HepG2 (cell line): ENCODE data around the gene STAT5A. TPM values are rescaled to one million over a fixed set of nuclear protein-coding genes. Genes with fewer than 3 reads are reported as not detected.

Experiments
- ATAC-seq: fragments of 200-7000 bp; cut with Tn5 transposase; 3 replicates; pipeline ENCODE4 v1.9.1; 2020; ENCODE audit warnings: mild to moderate bottlenecking, moderate library complexity
- BruUV-seq: library from RNA; stranded (reverse); fragments of 400-500 nt; replicated peaks from 2 replicates; lab custom pipeline; 2021; lab: Mats Ljungman, UMichigan
- CTCF ChIA-PET: fragments of 300-600 bp; formaldehyde crosslinking; extraction: SDS; loops from one replicate; lab custom pipeline; 2021; ENCODE audit warnings: low total read pairs, inconsistent platforms, low intra/inter-chr PET ratio; lab: Yijun Ruan, JAX
- POLR2A ChIA-PET: fragments of 350-600 bp; sonication (Branson Sonifier 250); formaldehyde crosslinking; loops from one replicate; lab custom pipeline; 2020; ENCODE audit warnings: antibody characterized with exemption, inconsistent platforms; lab: Yijun Ruan, JAX
- DNase-seq: peaks from one replicate; pipeline ENCODE4 v3.0.0-alpha.2; 2015; ENCODE audit warnings: low spot score
- FAIRE-seq: peaks from 3 replicates; lab custom pipeline; 2011; peaks lifted over from hg19 to GRCh38; lab: Jason Lieb, UNC
- H2AFZ ChIP-seq: one replicate; pipeline ENCODE4 v1.6.1; 2011; ENCODE audit warnings: low read length, inconsistent platforms
- H3K27ac ChIP-seq: fragments of 300-600 bp; 3 replicates; pipeline ENCODE4 v1.8.0; 2011; ENCODE audit warnings: mixed run types, mild to moderate bottlenecking, mixed read lengths, low read length, inconsistent platforms; ENCODE audit not compliant: insufficient read depth; ENCODE audit errors: extremely low read length
- H3K27me3 ChIP-seq, 2 experiments: fragments of 200-600 bp in 1 of 2; 2 replicates in 1 of 2; 3 replicates in 1 of 2; pipeline versions ENCODE4 v1.6.0 to v1.8.0; 2011; ENCODE audit warnings: low read length in 2 of 2, mild to moderate bottlenecking in 2 of 2, moderate library complexity in 2 of 2, inconsistent platforms in 1 of 2; ENCODE audit not compliant: insufficient read depth in 2 of 2, control insufficient read depth in 1 of 2
- H3K36me3 ChIP-seq, 2 experiments: fragments of 200-600 bp in 1 of 2; replicated peaks in 1 of 2; 2 replicates in 1 of 2; 3 replicates in 1 of 2; pipeline versions ENCODE4 v1.5.1 to v1.8.0; 2011; ENCODE audit warnings: low read length in 2 of 2, inconsistent platforms in 1 of 2; ENCODE audit not compliant: insufficient read depth in 2 of 2, control insufficient read depth in 1 of 2
- H3K4me1 ChIP-seq: 2 replicates; pipeline ENCODE4 v1.5.1; 2012; ENCODE audit warnings: low read length, inconsistent platforms; ENCODE audit not compliant: insufficient read depth
- H3K4me2 ChIP-seq: 2 replicates; pipeline ENCODE4 v1.6.0; 2011; ENCODE audit warnings: low read depth, low read length, inconsistent platforms
- H3K4me3 ChIP-seq, 3 experiments: fragments of 200-600 bp in 1 of 3; sonication (generic), shearing (Covaris generic) in 1 of 3; replicated peaks in 1 of 3; 2 replicates each; pipeline ENCODE4 v1.5.1; 2011 to 2016; ENCODE audit warnings: low read length in 3 of 3, inconsistent platforms in 2 of 3, low read depth in 2 of 3, mild to moderate bottlenecking in 2 of 3, control low read depth in 1 of 3, mixed read lengths in 1 of 3; ENCODE audit not compliant: insufficient read depth in 1 of 3
- H3K79me2 ChIP-seq: one replicate; pipeline ENCODE4 v1.6.1; 2011; ENCODE audit warnings: low read length, inconsistent platforms; ENCODE audit not compliant: insufficient read depth
- H3K9ac ChIP-seq: 2 replicates; pipeline ENCODE4 v1.6.0; 2011; ENCODE audit warnings: mild to moderate bottlenecking, low read depth, low read length, inconsistent platforms; ENCODE audit not compliant: insufficient read depth
- H3K9me3 ChIP-seq: 2 replicates; pipeline ENCODE4 v1.5.1; 2012; ENCODE audit warnings: mild to moderate bottlenecking, low read length
- H4K20me1 ChIP-seq: 2 replicates; pipeline ENCODE4 v1.6.0; 2011; ENCODE audit warnings: inconsistent platforms, mild to moderate bottlenecking, low read length, moderate library complexity; ENCODE audit not compliant: insufficient read depth
- GATAD1 ChIP-seq: IDR thresholded peaks from 2 replicates; pipeline ENCODE4 v1.6.1; 2016; ENCODE audit warnings: missing genetic modification reagents, missing compliant biosample characterization
- HES4 ChIP-seq: sonication (generic); formaldehyde crosslinking; IDR thresholded peaks from 2 replicates; pipeline ENCODE4 v1.9.0; 2021; ENCODE audit warnings: mild to moderate bottlenecking, missing genetic modification reagents, borderline replicate concordance
- KLF6 ChIP-seq: IDR thresholded peaks from 2 replicates; pipeline ENCODE4 v1.8.0; 2016; ENCODE audit warnings: missing biosample characterization, missing genetic modification reagents
- PRPF4 ChIP-seq: fragments of 200-400 bp; formaldehyde crosslinking; IDR thresholded peaks from 2 replicates; pipeline ENCODE4 v1.6.1; 2016; ENCODE audit warnings: low read length, low read depth; ENCODE audit not compliant: poor library complexity, severe bottlenecking
- RARG ChIP-seq: sonication (generic); formaldehyde crosslinking; IDR thresholded peaks from 2 replicates; pipeline ENCODE4 v1.4.0; 2020; ENCODE audit warnings: low read depth, mild to moderate bottlenecking, missing genetic modification reagents
- RFXAP ChIP-seq: sonication (generic); formaldehyde crosslinking; IDR thresholded peaks from 2 replicates; pipeline ENCODE4 v1.4.0; 2020; ENCODE audit warnings: missing genetic modification reagents, borderline replicate concordance
- SIX1 ChIP-seq: sonication (generic); formaldehyde crosslinking; IDR thresholded peaks from 2 replicates; pipeline ENCODE4 v1.4.0; 2020; ENCODE audit warnings: missing genetic modification reagents, borderline replicate concordance
- SOX5 ChIP-seq: IDR thresholded peaks from 2 replicates; pipeline ENCODE4 v1.6.1; 2016; ENCODE audit warnings: borderline replicate concordance
- TBL1XR1 ChIP-seq: fragments of 150-350 bp; IDR thresholded peaks from 2 replicates; pipeline ENCODE4 v1.6.1; 2014; ENCODE audit warnings: borderline replicate concordance, low read length; ENCODE audit not compliant: partially characterized antibody
- ZBTB7A ChIP-seq: sonication (generic); formaldehyde crosslinking; IDR thresholded peaks from 2 replicates; pipeline ENCODE4 v1.8.0; 2022; ENCODE audit warnings: mild to moderate bottlenecking, missing genetic modification reagents
- ZBTB8A ChIP-seq: sonication (generic); formaldehyde crosslinking; IDR thresholded peaks from 2 replicates; pipeline ENCODE4 v1.4.0; 2020; ENCODE audit warnings: mild to moderate bottlenecking, low read depth, missing genetic modification reagents, borderline replicate concordance
- ZNF343 ChIP-seq: sonication (generic); formaldehyde crosslinking; IDR thresholded peaks from 2 replicates; pipeline ENCODE4 v1.4.0; 2020; ENCODE audit warnings: mild to moderate bottlenecking, missing genetic modification reagents
- ZNF549 ChIP-seq: sonication (generic); formaldehyde crosslinking; IDR thresholded peaks from 2 replicates; pipeline ENCODE4 v1.5.0; 2020; ENCODE audit warnings: missing genetic modification reagents
- ZNF572 ChIP-seq: sonication (generic); formaldehyde crosslinking; IDR thresholded peaks from 2 replicates; pipeline ENCODE4 v1.5.1; 2020; ENCODE audit warnings: mild to moderate bottlenecking, missing genetic modification reagents
- ZNF616 ChIP-seq: sonication (generic); formaldehyde crosslinking; IDR thresholded peaks from 2 replicates; pipeline ENCODE4 v1.5.0; 2020; ENCODE audit warnings: low read depth, mild to moderate bottlenecking, missing genetic modification reagents
- ZNF629 ChIP-seq: sonication (generic); formaldehyde crosslinking; conservative IDR thresholded peaks from 2 replicates; pipeline ENCODE4 v1.5.0; 2020; ENCODE audit warnings: missing genetic modification reagents
- WGBS: methylation state at CpG from one replicate; pipeline ENCODE4 v1.1.6; 2017; ENCODE audit warnings: low lambda C conversion rate; 5-methylcytosine and 5-hydroxymethylcytosine counted together
- in situ Hi-C: cut with HindIII; loops from 2 replicates; pipeline ENCODE4 v1.10.0; 2017; ENCODE audit warnings: low pct_unique_long_range_greater_than_20kb; ENCODE audit not compliant: extremely low pct_ligation_motif_present
- intact Hi-C: fragments of 100-400 bp; cut with micrococcal nuclease; formaldehyde crosslinking; loops from one replicate; pipeline ENCODE4 v1.10.0; 2022; ENCODE audit not compliant: unreplicated experiment
- polyA plus RNA-seq, 8 experiments: library from polyadenylated mRNA; depleted of rRNA in 3 of 8; stranded (reverse) in 7 of 8; unstranded in 1 of 8; fragments of >200 nt; fragmentation: Illumina TruSeq in 4 of 8; extraction: Trizol in 4 of 8; gene quantifications; 2 replicates each; pipeline versions ENCODE4 v1.2.1 to v1.2.3, GENCODE V29; 2011 to 2016; ENCODE audit warnings: low read depth in 4 of 8, missing spikeins in 1 of 8, mixed read lengths in 1 of 8; ENCODE audit not compliant: insufficient read depth in 1 of 8
- total RNA-seq, 5 experiments: library from RNA; depleted of rRNA; stranded (reverse); fragments of >200 nt; fragmentation: Illumina TruSeq; extraction: Trizol; gene quantifications; 2 replicates each; pipeline ENCODE4 v1.2.3, GENCODE V29; 2016; ENCODE audit warnings: low read depth in 1 of 5
- TF ChIP-seq, protein P1 (sequence below): sonication (generic); formaldehyde crosslinking; IDR thresholded peaks from 2 replicates; pipeline ENCODE4 v1.4.0; 2020; ENCODE audit warnings: mild to moderate bottlenecking, missing genetic modification reagents, borderline replicate concordance
- TF ChIP-seq, protein P2 (sequence below): sonication (generic); formaldehyde crosslinking; IDR thresholded peaks from 2 replicates; pipeline ENCODE4 v1.4.0; 2020; ENCODE audit warnings: missing genetic modification reagents, borderline replicate concordance
- TF ChIP-seq, protein P3 (sequence below): sonication (generic); formaldehyde crosslinking; IDR thresholded peaks from 2 replicates; pipeline ENCODE4 v1.8.0; 2022; ENCODE audit warnings: missing genetic modification reagents, mild to moderate bottlenecking, moderate library complexity, borderline replicate concordance

Gene STAT5A
- total and polyA plus RNA-seq, 2 of the 13 experiments (the other 11 are each of a cell fraction or from before 2014, with no cell fraction given): 1.4 to 4.1 TPM

DNA sequence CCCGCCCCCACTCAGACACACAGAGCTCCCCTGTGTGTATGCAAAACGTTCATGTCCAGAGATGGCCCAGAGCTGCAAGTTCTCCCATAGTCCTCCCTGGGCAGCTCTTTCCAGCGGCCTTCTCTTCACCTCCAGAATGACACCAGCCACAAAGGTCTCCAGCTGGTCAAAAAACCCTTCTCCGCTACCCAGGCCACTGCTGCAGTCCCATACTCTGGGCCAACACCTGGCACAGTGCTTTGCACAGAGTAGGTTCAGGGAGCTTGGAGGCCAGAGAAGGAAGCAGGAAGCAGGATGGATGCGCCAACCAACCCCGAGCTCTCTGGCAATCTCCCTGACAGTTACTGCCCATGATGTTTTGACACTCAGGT lies 11.0 kb upstream of the STAT5A start:
- Histone ChIP-seq H3K4me2 (peak overlapping the region; percentile 97), H4K20me1 (no peaks in the 10 kb centered on the region; the same call in 1 of the 2 replicates), H3K36me3 (no peaks in the 10 kb centered on the region), H3K27me3 (peaks cover 0 to 9% of the 10 kb centered on the region in 2 experiments; a peak in 2 of 5 replicates), H3K4me1 (peaks cover 63% of the 10 kb centered on the region), H3K9ac (peak overlapping the region; percentile 92; the same call in 1 of the 2 replicates), H3K79me2 (peaks cover 34% of the 10 kb centered on the region), H3K9me3 (no peaks in the 10 kb centered on the region), H3K27ac (peak overlapping the region; percentile 94), H3K4me3 (peak overlapping the region; percentile 81 to 96 (median 91)), H2AFZ (no peak overlapping the region)
- CTCF ChIA-PET: no interaction called here
- FAIRE-seq (no peak), DNase-seq (no peak), ATAC-seq (peak; percentile 56)
- in situ Hi-C loops: no loop called here
- no TSS peak for BruUV-seq
- WGBS: 31% methylated on average over 6 of the region's 6 CpGs
- intact Hi-C loops: no loop called here
- POLR2A ChIA-PET: interaction anchor here (0.7 to 2.0 kb wide), 14 partner anchors 8 to 589 kb away, joined by 3 to 21 read pairs (median 4); partner anchors contain the start of gene STAT3
- peak; percentile 8 for TF ChIP-seq TBL1XR1
- TF ChIP-seq ZNF343 (CRISPR knock-in tag): peak; percentile 3; the same call in 1 of the 2 replicates
- peak; percentile 87; the same call in 1 of the 2 replicates for TF ChIP-seq ZNF572 (CRISPR knock-in tag)
- no peak for TF ChIP-seq RFXAP (CRISPR knock-in tag)
- TF ChIP-seq, protein P1, sequence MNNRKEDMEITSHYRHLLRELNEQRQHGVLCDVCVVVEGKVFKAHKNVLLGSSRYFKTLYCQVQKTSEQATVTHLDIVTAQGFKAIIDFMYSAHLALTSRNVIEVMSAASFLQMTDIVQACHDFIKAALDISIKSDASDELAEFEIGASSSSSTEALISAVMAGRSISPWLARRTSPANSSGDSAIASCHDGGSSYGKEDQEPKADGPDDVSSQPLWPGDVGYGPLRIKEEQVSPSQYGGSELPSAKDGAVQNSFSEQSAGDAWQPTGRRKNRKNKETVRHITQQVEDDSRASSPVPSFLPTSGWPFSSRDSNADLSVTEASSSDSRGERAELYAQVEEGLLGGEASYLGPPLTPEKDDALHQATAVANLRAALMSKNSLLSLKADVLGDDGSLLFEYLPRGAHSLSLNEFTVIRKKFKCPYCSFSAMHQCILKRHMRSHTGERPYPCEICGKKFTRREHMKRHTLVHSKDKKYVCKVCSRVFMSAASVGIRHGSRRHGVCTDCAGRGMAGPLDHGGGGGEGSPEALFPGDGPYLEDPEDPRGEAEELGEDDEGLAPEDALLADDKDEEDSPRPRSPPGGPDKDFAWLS (CRISPR knock-in tag): 0 out of 2 replicates have a peak, but pooled peaks have one; percentile 5
- TF ChIP-seq ZNF629 (CRISPR knock-in tag): no peak
- TF ChIP-seq SIX1 (CRISPR knock-in tag): no peak
- no peak for TF ChIP-seq ZNF616 (CRISPR knock-in tag)
- TF ChIP-seq ZNF549 (CRISPR knock-in tag): no peak
- TF ChIP-seq KLF6 (CRISPR knock-in tag): no peak
- TF ChIP-seq, protein P2, sequence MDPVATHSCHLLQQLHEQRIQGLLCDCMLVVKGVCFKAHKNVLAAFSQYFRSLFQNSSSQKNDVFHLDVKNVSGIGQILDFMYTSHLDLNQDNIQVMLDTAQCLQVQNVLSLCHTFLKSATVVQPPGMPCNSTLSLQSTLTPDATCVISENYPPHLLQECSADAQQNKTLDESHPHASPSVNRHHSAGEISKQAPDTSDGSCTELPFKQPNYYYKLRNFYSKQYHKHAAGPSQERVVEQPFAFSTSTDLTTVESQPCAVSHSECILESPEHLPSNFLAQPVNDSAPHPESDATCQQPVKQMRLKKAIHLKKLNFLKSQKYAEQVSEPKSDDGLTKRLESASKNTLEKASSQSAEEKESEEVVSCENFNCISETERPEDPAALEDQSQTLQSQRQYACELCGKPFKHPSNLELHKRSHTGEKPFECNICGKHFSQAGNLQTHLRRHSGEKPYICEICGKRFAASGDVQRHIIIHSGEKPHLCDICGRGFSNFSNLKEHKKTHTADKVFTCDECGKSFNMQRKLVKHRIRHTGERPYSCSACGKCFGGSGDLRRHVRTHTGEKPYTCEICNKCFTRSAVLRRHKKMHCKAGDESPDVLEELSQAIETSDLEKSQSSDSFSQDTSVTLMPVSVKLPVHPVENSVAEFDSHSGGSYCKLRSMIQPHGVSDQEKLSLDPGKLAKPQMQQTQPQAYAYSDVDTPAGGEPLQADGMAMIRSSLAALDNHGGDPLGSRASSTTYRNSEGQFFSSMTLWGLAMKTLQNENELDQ (CRISPR knock-in tag): no peak
- TF ChIP-seq ZBTB7A (CRISPR knock-in tag): no peak
- TF ChIP-seq, protein P3, sequence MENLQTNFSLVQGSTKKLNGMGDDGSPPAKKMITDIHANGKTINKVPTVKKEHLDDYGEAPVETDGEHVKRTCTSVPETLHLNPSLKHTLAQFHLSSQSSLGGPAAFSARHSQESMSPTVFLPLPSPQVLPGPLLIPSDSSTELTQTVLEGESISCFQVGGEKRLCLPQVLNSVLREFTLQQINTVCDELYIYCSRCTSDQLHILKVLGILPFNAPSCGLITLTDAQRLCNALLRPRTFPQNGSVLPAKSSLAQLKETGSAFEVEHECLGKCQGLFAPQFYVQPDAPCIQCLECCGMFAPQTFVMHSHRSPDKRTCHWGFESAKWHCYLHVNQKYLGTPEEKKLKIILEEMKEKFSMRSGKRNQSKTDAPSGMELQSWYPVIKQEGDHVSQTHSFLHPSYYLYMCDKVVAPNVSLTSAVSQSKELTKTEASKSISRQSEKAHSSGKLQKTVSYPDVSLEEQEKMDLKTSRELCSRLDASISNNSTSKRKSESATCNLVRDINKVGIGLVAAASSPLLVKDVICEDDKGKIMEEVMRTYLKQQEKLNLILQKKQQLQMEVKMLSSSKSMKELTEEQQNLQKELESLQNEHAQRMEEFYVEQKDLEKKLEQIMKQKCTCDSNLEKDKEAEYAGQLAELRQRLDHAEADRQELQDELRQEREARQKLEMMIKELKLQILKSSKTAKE (CRISPR knock-in tag): no peak
- TF ChIP-seq GATAD1 (CRISPR knock-in tag): no peak
- no peak for TF ChIP-seq PRPF4
- TF ChIP-seq RARG (CRISPR knock-in tag): no peak
- TF ChIP-seq SOX5 (CRISPR knock-in tag): no peak
- 0 out of 2 replicates have a peak, but pooled peaks have one; percentile 57 for TF ChIP-seq HES4 (CRISPR knock-in tag)
- TF ChIP-seq ZBTB8A (CRISPR knock-in tag): peak; percentile 17; the same call in 1 of the 2 replicates
